ENCODE measurements around the gene MTHFD1L.

The MTHFD1L gene

DNA sequence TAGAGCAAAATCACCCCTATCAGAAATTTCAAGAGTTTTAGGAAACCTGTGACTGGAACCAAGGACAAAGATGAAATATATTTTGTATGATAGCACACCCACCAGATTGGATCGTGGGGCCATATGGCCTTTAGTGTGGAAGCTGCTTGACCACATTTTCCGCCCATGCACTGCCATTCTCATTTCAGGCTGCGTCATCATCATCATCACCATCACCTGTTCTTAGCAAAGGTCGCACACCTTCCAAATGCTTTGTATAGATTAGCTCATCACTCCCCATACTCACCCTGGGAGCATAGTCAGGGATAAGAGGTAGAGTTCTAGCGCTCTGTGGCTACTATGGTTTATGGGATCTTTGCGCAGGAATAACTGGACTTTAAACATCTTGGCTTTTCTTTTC is 185.7 kb downstream of the MTHFD1L start:
- DNase-seq: no peak

DNA sequence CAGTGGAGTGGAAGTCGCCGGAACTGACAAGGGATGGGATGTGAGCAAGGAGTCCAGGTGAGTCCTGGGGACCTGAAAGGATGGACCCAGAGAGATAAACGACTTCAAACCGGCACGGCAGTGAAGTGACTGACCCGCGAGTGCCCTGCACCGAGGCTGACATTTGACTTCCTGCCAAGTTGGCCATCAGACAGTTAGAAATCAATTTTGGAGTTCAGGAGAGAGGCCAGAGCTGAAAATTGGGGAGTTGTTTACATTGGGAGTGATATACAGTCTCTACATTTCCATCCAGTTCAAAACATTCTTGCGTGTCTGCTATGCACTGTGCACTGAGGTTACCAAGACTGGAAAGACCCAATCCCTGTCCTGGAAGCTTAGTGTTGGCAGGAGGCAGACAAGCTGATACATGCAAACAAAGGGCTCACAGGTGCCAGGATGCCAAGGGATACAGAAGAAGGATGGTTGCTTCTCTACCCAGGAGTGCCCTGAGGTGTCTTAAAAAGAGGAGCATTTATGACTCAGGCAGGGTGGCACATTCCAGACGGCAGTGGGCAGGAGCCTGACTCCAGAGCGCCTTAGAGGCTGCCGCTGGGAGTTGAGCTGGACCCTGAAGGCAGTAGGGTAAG is 186.6 kb downstream of the MTHFD1L start:
- no peak for DNase-seq

DNA sequence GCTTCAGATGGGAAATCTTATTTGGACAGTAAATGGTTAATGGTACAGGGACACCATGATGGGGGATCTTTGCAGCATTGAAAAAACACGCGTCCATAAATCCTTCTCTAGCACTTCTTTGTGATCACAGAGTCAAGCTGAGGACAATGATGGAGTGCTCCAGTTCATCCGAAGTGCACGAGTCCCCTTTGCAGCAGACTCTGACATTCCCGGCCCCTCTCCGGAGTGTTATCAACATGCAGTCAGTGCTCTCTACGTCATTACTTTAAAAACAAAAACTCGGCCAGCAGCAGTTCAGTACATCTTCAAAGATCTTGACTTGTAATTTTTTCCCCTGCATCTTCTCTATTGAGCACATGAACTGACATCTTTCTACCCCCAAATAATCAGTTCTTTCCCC is 188.8 kb downstream of the MTHFD1L start:
- no peak for DNase-seq

DNA sequence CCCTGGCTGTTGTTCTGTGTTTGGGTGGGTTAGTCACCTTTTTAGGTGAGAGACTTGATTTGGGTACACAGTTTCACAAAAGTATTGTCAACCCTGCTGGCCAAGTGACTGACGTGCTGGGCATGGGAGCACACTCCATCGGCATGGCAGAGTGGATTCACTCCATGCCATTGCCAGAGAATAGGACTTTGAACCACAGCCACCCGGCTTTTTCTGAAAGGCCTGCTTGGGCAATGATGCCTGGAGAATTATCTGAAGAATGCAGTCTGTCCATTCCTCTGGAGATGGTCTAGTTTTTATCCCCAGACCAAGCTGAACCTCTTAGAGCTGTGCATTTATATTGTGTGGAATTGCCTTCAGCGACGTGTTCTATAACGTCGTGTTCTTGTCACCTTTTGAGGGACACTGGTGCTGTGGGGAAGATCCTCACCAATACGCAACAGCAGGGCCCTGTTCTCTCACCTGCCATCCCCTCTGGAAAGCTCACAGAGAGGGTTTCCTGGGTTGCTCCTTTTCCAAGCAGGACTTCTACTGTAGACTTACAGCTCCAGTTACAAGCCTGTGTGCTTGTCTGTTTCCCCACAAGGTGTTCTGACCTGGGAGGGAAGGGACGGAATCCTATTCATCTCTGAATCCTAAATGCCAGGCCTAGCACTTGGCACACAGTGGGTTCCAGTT is 190.9 kb downstream of the MTHFD1L start:
- no peak for DNase-seq

DNA sequence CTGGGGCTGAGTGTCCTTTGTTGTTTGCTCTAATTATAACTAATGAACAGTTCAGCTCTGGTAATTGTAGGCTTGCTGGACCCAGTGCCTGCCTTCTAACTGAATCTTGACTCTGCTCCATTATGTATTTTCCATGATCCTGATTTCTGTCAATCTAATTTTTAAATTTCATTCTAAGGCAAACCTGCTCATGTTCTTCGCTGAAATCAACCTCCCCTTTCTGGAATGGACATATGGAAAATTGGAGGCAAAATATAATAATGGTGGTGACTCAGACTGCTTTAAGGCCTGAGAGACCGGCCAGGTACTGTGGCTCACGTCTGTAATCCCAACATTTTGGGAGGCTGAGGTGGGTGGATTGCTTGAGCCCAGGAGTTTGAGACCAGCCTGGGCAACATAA is 191.6 kb downstream of the MTHFD1L start:
- DNase-seq: no peak

DNA sequence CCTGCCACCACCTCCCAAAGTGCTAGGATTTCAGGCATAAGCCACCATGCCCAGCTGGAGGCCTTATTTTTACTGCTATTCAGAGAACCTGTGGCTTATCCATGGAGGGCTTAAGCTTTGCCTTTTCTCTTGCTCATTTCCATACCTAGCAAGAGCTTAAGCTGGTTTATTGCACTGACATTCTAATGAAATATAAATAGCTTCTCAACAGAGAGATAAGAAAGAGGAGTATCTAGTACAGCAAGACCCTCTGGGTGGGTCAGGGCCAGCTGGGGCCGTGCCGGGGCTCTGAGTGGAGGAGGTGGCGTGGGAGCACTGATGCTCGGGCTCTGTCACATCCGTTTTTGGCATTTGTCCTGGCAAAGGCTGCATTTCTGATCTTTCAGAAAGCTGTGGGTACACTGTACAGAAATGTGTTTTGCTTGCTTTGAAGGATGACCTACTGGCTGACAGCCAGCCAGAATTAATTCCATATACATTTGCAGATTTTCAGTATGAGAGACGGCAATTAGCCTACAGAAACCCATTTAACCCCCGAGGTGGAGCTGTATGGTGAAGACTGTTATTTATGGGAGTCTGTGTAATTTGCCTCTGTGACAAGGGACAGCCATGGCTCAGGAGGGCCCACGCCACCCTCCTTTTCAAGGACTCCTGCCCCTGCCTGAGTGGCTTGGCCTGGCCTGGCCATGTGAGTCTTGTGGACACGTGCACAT is 192.7 kb downstream of the MTHFD1L start:
- no peak for DNase-seq

DNA sequence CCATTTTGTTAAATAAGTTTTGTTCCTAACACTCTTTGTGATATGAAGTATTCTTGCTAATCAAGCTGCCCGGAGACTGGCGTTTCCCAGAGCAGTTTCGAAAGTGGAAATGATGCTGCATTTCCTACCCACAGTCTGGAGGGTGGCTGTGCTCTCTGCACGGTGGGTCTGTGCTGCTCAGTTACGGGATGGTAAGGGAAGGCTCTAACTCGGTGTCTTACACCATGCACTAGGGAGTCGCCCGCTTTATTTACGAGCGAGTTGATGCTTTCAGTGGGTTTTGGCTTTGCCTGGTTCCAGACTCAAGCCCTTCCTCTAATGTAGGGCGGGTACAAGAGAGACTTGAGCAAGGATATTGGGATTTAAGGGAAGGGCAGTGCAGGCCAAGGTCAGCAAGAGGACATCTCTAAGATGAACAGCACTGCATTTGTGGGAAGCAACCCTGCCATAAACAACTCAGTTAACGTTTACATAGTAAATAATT is 194.2 kb downstream of the MTHFD1L start:
- no peak for DNase-seq

DNA sequence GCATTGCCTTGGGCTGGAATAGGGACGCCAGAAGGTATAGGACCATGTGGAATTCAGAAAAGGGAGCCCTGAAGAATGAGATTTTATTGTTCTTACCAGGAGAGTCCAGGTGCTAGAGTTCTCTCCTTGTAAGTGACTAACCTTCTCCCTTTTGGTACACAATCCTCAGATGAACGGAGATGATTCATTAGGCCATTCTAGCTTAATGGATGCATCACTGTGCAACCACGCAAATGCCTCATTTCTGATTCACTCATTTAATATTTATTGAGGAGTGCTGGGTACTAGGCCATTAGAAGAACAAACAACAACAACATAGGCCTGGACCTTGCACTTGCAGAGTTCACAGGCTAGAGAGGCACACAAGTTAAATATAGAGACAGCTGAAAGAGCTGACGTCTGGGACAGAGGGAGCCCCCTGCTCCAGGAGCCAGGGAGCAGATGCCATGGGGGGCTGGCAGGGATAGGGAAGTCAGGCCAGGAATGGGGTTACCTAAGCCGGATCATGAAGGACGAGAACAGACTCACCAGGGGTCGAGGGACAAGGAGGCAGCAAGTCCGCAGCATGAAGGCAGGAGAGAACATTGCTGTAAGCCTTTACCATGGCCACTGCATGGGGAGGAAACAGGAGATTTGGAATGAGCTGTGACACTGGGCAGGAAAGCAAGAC is 194.7 kb downstream of the MTHFD1L start:
- DNase-seq: no peak

DNA sequence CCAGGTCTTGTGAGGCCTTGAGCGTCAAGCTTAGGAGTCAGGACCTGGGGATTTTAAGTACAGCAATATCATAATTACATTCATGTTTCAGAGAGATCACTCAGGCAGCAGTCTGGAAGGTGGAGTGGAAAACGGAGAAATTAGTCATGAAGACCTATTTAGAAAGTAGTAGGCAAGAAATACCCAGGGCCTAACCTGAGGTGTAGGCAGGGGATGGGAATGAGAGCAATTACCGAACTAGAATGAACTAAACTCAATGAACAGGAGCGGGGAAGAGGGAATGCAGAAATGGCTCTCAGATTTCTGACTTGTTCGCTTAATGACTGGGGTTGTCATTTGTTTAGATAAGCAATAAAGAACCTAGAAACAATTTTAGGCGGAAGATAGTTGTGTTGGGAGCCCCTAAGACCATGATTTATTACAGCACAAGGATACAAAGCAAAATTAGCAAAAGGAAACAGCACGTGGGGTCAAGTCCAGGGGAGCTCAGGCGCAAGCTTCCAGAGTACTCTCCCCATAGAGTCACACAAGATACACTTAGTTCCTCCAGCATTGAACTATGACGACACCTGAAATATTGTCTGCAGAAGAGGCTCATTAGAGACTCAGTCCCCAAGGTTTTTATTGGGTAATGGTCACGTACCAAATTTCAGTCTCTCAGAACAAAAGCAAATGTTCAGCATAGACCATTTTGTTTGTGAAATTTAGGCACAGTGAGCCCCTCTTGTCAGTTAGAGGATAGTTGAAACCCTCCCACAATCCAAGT is 195.4 kb downstream of the MTHFD1L start:
- DNase-seq: no peak

DNA sequence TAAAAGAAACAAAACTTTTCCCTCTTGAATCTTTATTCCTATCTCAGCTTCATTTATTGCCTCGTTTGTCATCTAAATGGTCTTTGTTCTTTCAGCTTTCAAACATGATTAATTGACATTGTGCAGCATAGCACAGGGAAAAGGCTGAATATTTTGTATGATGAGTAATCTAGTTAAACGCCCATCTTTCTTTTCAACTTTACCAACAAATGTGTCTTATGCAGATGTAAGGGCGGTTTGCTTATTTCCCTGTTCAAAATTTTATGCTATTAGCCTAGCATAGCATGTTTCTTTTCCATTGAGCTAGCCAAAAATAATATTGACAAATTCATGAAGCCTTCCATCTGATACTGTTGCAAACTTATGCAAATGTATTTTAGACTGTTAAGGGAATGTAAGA is 197.8 kb downstream of the MTHFD1L start:
- DNase-seq: no peak

DNA sequence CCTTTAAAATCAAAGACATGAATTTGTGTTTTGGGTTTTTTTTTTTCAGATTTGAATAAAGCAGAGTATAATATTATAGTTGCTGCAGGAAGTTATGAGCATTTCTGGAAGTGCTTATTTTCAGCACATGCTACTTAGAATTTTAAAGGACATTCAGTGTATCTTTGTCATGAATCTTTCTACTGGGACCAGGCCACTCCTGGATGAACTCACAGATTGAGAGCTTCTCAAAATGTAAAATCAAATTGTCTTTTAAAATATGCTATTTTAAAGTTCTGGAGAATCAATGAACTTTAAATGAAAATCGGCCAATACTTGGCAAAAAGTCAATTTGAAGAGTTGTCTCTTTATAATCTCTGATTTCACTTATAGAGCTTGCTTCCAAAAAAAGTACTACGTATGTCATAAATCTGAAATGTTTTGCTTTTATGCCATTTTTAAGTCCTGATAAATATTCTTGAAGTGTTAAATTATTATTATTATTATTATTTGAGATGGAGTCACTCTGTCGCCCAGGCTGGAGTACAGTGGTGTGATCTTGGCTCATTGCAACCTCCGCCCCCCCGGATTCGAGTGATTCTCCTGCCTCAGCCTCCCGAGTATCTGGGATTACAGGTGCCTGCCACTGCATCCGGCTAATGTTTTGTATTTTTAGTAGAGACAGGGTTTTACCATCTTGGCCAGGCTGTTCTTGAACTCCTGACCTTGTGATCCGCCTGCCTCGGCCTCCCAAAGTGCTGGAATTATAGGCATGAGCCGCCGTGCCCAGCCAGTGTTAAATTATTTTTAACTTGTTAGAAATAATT is 198.5 kb downstream of the MTHFD1L start:
- DNase-seq: no peak

DNA sequence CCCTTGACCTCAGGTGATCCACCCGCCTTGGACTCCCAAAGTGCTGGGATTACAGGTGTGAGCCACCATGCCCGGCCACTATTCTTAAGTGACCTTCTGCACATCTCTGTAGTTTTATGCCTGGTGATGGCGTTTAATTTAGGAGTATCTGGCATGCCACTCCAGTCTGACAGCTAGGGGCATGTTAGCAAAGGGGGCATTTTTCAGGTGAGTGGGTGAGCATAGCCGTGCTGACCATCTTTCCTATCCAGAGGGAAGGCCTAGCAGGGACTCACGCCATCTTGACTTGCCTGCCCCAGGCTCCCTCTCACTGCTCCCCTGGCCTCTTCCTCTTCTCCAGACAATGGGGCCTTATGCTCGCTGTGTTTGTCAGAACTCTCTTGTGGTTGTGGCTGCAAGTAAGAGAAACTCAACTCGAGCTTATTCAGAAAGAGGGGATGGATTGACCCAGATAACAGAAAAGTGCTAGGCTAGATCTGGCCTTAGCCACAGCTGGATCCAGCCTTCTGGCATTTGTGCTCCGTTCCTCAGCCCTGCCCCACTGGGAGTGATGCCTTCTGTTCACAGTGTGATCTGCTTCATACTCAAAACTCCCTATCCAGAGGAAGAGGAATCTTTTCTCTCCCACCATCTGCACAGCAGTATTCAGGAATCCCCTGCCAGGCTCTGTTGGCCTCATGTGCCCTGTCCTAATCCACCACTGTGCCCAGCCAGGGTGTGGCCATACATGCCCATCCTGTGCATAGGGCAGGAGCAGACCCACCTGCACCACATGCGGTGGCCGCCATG is 199.7 kb downstream of the MTHFD1L start:
- DNase-seq: no peak

DNA sequence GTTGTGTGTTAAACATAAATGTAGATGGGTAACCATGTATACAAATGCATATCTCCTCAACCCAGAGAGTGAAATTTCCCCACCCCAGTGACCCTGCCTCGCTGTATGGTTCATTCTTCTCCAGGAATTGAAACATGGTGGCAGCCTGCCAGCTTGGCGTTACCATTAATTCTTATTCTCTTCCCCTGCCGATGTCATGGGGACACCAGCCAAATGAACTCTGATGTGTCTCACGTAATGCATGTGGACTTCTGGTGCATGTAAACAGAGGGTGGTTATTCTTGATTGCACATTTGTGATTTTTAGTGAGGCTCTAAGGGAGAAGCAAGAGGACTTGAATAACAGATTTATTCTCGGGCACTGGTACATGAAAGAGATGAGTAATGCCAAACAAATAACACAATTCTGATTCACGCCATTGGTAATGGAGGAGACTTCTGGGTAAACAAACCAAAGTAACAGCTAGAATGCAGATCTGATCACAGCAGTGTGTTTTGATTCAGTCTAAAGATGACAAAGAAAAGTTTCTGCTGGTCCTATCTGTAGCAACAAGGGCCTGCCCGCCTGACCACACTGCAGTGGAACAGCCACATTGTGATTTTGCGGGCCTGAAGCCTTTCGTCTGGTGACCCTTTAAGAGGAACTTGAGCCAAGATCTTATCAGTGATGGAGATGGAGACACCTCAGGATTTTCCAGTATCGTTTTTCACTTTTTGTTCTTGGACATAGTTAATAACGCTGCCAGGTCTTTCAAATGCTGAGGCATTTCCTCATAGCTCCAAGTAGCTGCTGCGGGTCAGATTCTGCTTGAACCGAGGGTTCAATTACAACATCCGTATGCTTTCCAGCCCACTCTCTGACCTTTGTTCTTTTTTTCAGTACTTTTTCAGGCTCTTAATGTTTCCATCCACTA is 202.4 kb downstream of the MTHFD1L start:
- no peak for DNase-seq

DNA sequence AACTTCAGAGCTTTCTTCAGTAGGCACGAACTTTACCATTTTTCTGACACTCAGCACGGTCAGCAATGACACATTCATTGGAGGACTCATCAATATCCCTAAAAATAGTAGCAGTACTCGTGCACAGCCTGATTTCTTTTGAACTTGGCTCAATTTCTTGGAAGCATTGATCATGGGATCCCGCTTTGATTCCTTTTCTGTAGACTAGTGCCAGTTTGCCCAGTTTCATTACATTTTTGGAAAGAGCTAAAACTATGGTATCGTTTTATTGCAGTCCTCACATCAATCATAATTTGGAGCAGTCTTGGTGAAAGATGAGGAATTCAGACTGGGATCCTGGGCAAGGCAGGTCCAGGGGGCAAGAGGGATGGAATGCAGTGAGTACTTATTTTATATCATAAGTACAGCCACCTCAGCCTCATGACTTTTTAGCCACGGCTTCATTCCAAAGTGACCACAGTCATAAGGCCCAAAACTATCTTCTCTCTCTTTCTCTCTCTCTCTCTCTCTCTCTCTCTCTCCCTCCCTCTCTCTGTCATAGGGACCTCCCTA is 203.3 kb downstream of the MTHFD1L start:
- DNase-seq: no peak

DNA sequence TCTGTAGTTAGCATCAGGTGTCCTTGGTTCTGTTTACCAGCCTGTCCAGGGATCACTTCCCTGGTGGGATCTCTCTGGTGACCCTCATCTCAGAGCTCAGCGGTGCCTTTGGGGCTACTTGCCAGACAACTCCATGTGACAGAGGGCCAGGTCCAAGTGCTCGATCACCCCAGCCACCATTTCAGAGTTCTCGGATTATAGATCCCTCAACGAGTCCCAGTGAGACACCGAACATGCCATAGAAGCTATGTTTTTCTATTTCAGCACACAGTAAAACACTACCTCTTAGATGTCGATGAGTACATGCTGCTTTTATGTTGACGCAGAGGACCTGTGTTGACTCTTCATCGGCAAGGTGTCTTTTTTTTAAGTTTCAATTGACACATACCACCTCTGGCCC is 204.1 kb downstream of the MTHFD1L start:
- DNase-seq: no peak

DNA sequence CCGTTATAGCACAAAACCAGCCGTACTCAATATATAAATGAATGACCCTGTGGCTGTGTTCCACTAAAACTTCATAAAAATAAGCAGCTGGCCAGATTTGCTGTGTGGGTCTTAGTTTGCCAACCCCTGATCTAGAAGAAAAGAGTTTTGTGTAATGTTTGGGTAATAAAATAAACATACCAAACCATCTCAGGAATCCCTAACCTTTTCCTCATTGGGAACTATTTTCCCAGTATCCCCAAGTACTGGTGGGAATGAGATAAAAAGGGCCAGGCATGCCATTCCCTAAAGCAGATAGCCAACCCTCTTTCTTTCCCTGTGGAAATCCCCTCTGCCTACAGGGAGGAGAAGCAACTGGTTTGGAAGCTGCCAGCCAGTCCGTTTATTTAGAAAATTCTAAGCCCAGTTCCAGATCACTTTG is 205.1 kb downstream of the MTHFD1L start:
- DNase-seq: no peak

DNA sequence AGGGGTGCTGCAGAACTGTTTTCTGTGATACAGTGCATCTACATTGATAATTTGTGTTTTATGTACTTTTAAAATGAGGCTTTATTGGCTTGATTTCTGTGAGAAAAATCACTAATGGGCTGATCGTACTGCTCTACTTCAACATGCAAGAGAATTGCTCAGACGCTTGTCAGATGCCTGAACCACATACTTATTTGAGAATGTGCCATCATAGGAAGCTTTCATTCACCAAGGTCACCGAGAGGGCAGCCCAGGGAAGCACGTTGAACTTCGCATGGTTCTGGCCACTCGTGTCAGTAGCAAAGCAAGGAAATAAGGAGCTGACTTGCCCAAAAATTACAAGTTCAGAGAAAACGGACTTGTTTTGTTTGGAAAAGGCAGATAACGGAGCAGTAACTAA is 205.8 kb downstream of the MTHFD1L start:
- DNase-seq: no peak

DNA sequence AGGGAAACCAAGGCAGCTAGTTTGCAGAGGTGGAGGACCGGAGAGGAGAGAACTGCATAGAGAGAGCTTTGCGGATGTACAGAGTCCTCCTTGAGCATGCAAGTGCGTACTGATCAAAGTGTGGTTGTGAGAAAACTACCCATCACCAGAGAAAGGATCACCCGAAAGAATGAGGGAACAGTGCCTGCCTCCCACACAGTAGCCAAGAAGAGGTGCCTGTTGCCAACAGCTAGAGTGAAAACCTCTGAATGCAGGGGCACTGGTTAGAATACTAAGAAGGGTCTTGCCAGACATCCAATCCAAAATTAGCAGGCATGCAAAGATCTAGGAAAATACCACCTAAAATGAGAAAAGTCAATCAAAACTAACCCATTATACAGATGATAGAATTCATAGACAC is 207.6 kb downstream of the MTHFD1L start:
- DNase-seq: no peak

DNA sequence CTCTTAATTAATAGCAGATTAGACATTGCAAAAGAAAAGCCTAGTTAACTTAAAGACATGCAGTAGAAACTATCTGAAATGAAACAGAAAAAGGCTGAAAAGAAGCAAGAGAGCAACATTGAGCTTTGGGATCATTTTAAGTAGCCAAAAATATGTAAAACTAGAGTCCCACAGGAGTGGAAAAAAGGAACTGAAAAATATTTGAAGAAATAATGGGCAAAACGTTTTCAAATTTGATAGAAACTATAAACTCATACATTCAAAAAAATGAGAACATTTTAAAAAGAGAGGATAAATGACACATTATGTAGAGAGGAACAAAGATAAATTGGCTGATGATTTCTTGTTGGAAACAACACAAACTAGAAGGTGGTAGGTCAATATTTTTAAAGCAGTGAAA is 208.2 kb downstream of the MTHFD1L start:
- no peak for DNase-seq

DNA sequence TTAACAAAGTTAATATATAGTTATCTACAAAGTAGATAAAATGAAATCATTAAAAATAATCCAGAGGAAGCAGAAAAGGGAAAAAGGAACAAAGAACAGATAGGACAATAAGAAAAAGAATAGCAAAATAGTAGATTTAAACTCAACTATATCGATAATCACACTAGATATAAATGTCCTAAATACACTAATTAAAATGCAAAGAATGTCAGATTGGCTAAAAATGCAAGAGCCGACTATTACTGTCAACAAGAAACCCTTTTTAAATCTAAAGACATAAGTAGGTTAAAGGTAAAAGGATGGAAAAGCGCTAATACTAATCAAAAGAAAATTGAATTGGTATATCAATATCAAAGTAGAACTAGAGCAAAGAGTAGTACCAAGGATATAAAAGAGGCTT is 209.5 kb downstream of the MTHFD1L start:
- no peak for DNase-seq
